CD4-positive, alpha-beta T cell treated with Interleukin-4 for 1 hour (primary cell): Measurements from ENCODE around the gene CCNG2.

Experiments used
- DNase-seq, 2 donors: peaks; one replicate each; pipeline ENCODE4 v3.0.0-alpha.2; 2020 to 2022

Gene CCNG2

GRCh38 chr4:77209936-77210335 is 52.9 kb downstream of the CCNG2 start:
- no peak for DNase-seq

GRCh38 chr4:77215107-77215506 is 58.1 kb downstream of the CCNG2 start:
- DNase-seq = no peak

GRCh38 chr4:77217526-77217925 is 60.5 kb downstream of the CCNG2 start:
- no peak for DNase-seq

GRCh38 chr4:77219266-77219665 is 62.3 kb downstream of the CCNG2 start:
- no peak for DNase-seq
